Osteocyte (in vitro differentiated cells): ENCODE measurements around the gene ADGRF4. TPM values are rescaled to one million over a fixed set of nuclear protein-coding genes. Genes with fewer than 3 reads are reported as not detected.

Source experiments
- DNase-seq: peaks from one replicate; pipeline ENCODE4 v3.0.0; 2021; ENCODE audit warnings: mixed read lengths; ENCODE audit not compliant: unreplicated experiment; ENCODE audit errors: extremely low spot score
- H3K27ac Mint-ChIP-seq: one replicate; pipeline ENCODE4 v1.8.0; 2021; ENCODE audit warnings: mild to moderate bottlenecking, mixed read lengths; ENCODE audit not compliant: unreplicated experiment
- H3K27me3 Mint-ChIP-seq: one replicate; pipeline ENCODE4 v1.8.0; 2021; ENCODE audit warnings: mixed read lengths; ENCODE audit not compliant: unreplicated experiment
- H3K36me3 Mint-ChIP-seq: one replicate; pipeline ENCODE4 v1.8.0; 2021; ENCODE audit warnings: mixed read lengths; ENCODE audit not compliant: unreplicated experiment
- H3K4me1 Mint-ChIP-seq: one replicate; pipeline ENCODE4 v1.8.0; 2021; ENCODE audit warnings: mixed read lengths; ENCODE audit not compliant: unreplicated experiment
- H3K4me3 Mint-ChIP-seq: one replicate; pipeline ENCODE4 v1.8.0; 2021; ENCODE audit warnings: mild to moderate bottlenecking, moderate library complexity, mixed read lengths; ENCODE audit not compliant: unreplicated experiment
- H3K9me3 Mint-ChIP-seq: one replicate; pipeline ENCODE4 v1.8.0; 2021; ENCODE audit warnings: mixed read lengths; ENCODE audit not compliant: unreplicated experiment
- CTCF ChIP-seq: fragments of 200-600 bp; sonication (generic); IDR thresholded peaks from 2 replicates; pipeline ENCODE4 v1.5.0; 2021; ENCODE audit warnings: antibody characterized with exemption, mild to moderate bottlenecking, moderate library complexity
- long read RNA-seq: library from polyadenylated mRNA; unstranded; transcript quantifications from one replicate; pipeline ENCODE4 v2.0.0, GENCODE V29; 2021
- total RNA-seq: library from RNA; stranded (reverse); gene quantifications from 2 replicates; pipeline ENCODE4 v1.2.1, GENCODE V29; 2021

Gene ADGRF4
- not detected in 2 replicates for total RNA-seq
- long read RNA-seq: 0 reads

- no peak within 1 kb of the TSS for H3K27ac Mint-ChIP-seq
- no peak within 1 kb of the TSS for H3K4me3 Mint-ChIP-seq
- H3K4me1 Mint-ChIP-seq: no peaks in the 10 kb centered on the region
- no peaks in the 10 kb centered on the region for H3K9me3 Mint-ChIP-seq
- no peaks in the 10 kb centered on the region for H3K36me3 Mint-ChIP-seq
- no peak for DNase-seq
- TF ChIP-seq CTCF: no peak
- peaks cover 2% of the 10 kb centered on the region for H3K27me3 Mint-ChIP-seq
Observed at GRCh38 chr6:47698342-47698787, at the start of gene ADGRF4. Gene ADGRF4, plus strand, starts transcription at chr6:47698580. Its CDS starts 8,666 bp downstream, at chr6:47707246.

GRCh38 chr6:47650553-47651432 lies 47.6 kb upstream of the ADGRF4 start:
- Mint-ChIP-seq H3K4me1 (no peaks in the 10 kb centered on the region), H3K27me3 (no peaks in the 10 kb centered on the region), H3K9me3 (no peaks in the 10 kb centered on the region), H3K27ac (no peak overlapping the region), H3K36me3 (no peaks in the 10 kb centered on the region), H3K4me3 (no peak overlapping the region)
- no peak for DNase-seq
- TF ChIP-seq CTCF: no peak

- no peaks in the 10 kb centered on the region for H3K9me3 Mint-ChIP-seq
- H3K27me3 Mint-ChIP-seq: no peaks in the 10 kb centered on the region
- no peak for TF ChIP-seq CTCF
- H3K36me3 Mint-ChIP-seq: no peaks in the 10 kb centered on the region
- DNase-seq: no peak
- no peak overlapping the region for H3K4me3 Mint-ChIP-seq
- no peak overlapping the region for H3K27ac Mint-ChIP-seq
- no peaks in the 10 kb centered on the region for H3K4me1 Mint-ChIP-seq
Observed at GRCh38 chr6:47651505-47651944, 46.9 kb upstream of the ADGRF4 start.

- Mint-ChIP-seq H3K4me1 (no peaks in the 10 kb centered on the region), H3K36me3 (no peaks in the 10 kb centered on the region), H3K4me3 (no peak overlapping the region), H3K27me3 (peaks cover 2% of the 10 kb centered on the region), H3K27ac (no peak overlapping the region), H3K9me3 (no peaks in the 10 kb centered on the region)
- no peak for DNase-seq
- no peak for TF ChIP-seq CTCF
Observed at GRCh38 chr6:47653706-47654105, 44.7 kb upstream of the ADGRF4 start.

GRCh38 chr6:47654255-47654654 lies 44.1 kb upstream of the ADGRF4 start:
- Mint-ChIP-seq H3K4me1 (no peaks in the 10 kb centered on the region), H3K36me3 (no peaks in the 10 kb centered on the region), H3K27ac (no peak overlapping the region), H3K9me3 (no peaks in the 10 kb centered on the region), H3K27me3 (peaks cover 2% of the 10 kb centered on the region), H3K4me3 (no peak overlapping the region)
- TF ChIP-seq CTCF: no peak
- no peak for DNase-seq
